GM12864 (cell line): ENCODE results near the gene PRAC1.
"Not testable (repeated sequence)": the region's sequence is repeated elsewhere in the genome, so short reads cannot be mapped to it uniquely, and the experiment has no call there.

Experiments used
- DNase-seq: peaks from one replicate; pipeline ENCODE4 v3.0.0-alpha.2; 2011; ENCODE audit warnings: low read depth
- H3K4me3 ChIP-seq: 2 replicates; pipeline ENCODE4 v1.5.1; 2011; ENCODE audit warnings: mild to moderate bottlenecking, low read depth, low read length, control low read depth
- CTCF ChIP-seq: IDR thresholded peaks from 2 replicates; pipeline ENCODE4 v1.5.1; 2011; ENCODE audit warnings: low read depth, mild to moderate bottlenecking, moderate library complexity, low read length, control low read depth, inconsistent platforms; ENCODE audit errors: missing control alignments

PRAC1 gene

GRCh38 chr17:48720266-48721008, 1.9 kb downstream of the PRAC1 start:
- TF ChIP-seq CTCF: no peak
- no peak overlapping the region for H3K4me3 ChIP-seq
- no peak for DNase-seq

- H3K4me3 ChIP-seq: no peak overlapping the region
- no peak for TF ChIP-seq CTCF
- DNase-seq: no peak
Observed at GRCh38 chr17:48719642-48720265, 2.6 kb downstream of the PRAC1 start.

GRCh38 chr17:48718761-48719641, 3.3 kb downstream of the PRAC1 start:
- DNase-seq: no peak
- no peak for TF ChIP-seq CTCF
- no peak overlapping the region for H3K4me3 ChIP-seq

- DNase-seq: no peak
- H3K4me3 ChIP-seq: no peak overlapping the region
- TF ChIP-seq CTCF: no peak
Observed at GRCh38 chr17:48718227-48718760, 4.0 kb downstream of the PRAC1 start.

- H3K4me3 ChIP-seq: no peak overlapping the region
- DNase-seq: no peak
- TF ChIP-seq CTCF: no peak
Observed at GRCh38 chr17:48717367-48718226, 4.7 kb downstream of the PRAC1 start.

GRCh38 chr17:48716549-48716948, 5.8 kb downstream of the PRAC1 start:
- not testable (repeated sequence) for DNase-seq

More at GRCh38 chr17:48716549-48716948, 5.8 kb downstream of the PRAC1 start:
- H3K4me3 ChIP-seq: not testable (repeated sequence)
